ENCODE measurements around the gene SLX1A.
"Not testable (repeated sequence)": the region's sequence is repeated elsewhere in the genome, so short reads cannot be mapped to it uniquely, and the experiment has no call there.

The SLX1A gene

GRCh38 chr16:30217082-30217481, 23.4 kb downstream of the SLX1A start:
- DNase-seq (ENCODE audit: low read depth in 3 of 3): not testable (repeated sequence)

Data from stimulated activated CD4-positive, alpha-beta T cell treated with anti-CD3 and anti-CD28 coated beads, TNF-alpha, amount 100 ng/mL, for 4 hours (primary cell).